Neutrophil (primary cell): Measurements from ENCODE around the gene APOL6.
"Not testable (repeated sequence)": the region's sequence is repeated elsewhere in the genome, so short reads cannot be mapped to it uniquely, and the experiment has no call there.

Experiments
- H3K27ac ChIP-seq: fragments of 200-600 bp; sonication (generic); 2 replicates; pipeline ENCODE4 v1.5.1; 2016; ENCODE audit warnings: mild to moderate bottlenecking, moderate library complexity
- H3K27me3 ChIP-seq: fragments of 200-600 bp; sonication (generic); 2 replicates; pipeline ENCODE4 v1.6.0; 2016; ENCODE audit warnings: mild to moderate bottlenecking
- H3K36me3 ChIP-seq: fragments of 200-600 bp; sonication (generic); 2 replicates; pipeline ENCODE4 v1.5.1; 2017
- H3K4me1 ChIP-seq, 2 experiments: fragments of 200-600 bp in 1 of 2; sonication (generic) in 1 of 2; 1 replicate in 1 of 2; 2 replicates in 1 of 2; pipeline versions ENCODE4 v1.5.1 to v1.6.1; 2013 to 2016; ENCODE audit warnings: low read depth in 1 of 2, low read length in 1 of 2, mild to moderate bottlenecking in 1 of 2, moderate library complexity in 1 of 2; ENCODE audit not compliant: control insufficient read depth in 1 of 2, insufficient read depth in 1 of 2
- H3K4me3 ChIP-seq, 2 experiments: fragments of 200-600 bp in 1 of 2; sonication (generic) in 1 of 2; 1 replicate in 1 of 2; 2 replicates in 1 of 2; pipeline ENCODE4 v1.5.1; 2013 to 2016; ENCODE audit warnings: low read depth in 1 of 2, low read length in 1 of 2, mild to moderate bottlenecking in 1 of 2, moderate library complexity in 1 of 2
- H3K9me3 ChIP-seq: fragments of 200-600 bp; sonication (generic); 2 replicates; pipeline ENCODE4 v1.5.1; 2016
- TF ChIP-seq, protein P1 (sequence below): fragments of 200-600 bp; sonication (generic); IDR thresholded peaks from 2 replicates; pipeline ENCODE4 v1.5.1; 2016; ENCODE audit warnings: antibody characterized with exemption

The APOL6 gene

DNA sequence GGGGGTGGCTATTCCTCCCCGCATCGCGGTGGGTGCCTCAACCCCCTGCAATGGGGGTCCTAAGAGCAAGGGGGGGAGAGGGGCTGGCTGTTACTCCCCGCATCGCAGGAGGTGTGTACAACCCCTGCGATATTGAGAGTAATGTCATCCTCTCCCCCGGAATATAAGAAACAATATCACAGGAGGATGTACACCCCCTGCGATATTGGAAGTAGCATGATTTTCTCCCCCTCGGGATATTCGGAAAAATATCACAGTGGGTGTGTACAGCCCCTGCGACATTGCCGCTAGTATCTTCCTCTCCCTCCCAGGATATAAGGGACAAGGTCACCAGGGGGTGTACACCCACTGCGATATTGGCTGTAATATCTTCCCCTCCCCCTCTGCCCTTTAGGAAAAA, 47.0 kb downstream of the APOL6 start:
- Histone ChIP-seq H3K36me3 (no peaks in the 10 kb centered on the region), H3K4me1 (no peaks in the 10 kb centered on the region), H3K4me3 (no peak overlapping the region), H3K27me3 (no peaks in the 10 kb centered on the region), H3K9me3 (no peaks in the 10 kb centered on the region), H3K27ac (no peak overlapping the region)
- TF ChIP-seq, protein P1, sequence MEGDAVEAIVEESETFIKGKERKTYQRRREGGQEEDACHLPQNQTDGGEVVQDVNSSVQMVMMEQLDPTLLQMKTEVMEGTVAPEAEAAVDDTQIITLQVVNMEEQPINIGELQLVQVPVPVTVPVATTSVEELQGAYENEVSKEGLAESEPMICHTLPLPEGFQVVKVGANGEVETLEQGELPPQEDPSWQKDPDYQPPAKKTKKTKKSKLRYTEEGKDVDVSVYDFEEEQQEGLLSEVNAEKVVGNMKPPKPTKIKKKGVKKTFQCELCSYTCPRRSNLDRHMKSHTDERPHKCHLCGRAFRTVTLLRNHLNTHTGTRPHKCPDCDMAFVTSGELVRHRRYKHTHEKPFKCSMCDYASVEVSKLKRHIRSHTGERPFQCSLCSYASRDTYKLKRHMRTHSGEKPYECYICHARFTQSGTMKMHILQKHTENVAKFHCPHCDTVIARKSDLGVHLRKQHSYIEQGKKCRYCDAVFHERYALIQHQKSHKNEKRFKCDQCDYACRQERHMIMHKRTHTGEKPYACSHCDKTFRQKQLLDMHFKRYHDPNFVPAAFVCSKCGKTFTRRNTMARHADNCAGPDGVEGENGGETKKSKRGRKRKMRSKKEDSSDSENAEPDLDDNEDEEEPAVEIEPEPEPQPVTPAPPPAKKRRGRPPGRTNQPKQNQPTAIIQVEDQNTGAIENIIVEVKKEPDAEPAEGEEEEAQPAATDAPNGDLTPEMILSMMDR, result no peak

DNA sequence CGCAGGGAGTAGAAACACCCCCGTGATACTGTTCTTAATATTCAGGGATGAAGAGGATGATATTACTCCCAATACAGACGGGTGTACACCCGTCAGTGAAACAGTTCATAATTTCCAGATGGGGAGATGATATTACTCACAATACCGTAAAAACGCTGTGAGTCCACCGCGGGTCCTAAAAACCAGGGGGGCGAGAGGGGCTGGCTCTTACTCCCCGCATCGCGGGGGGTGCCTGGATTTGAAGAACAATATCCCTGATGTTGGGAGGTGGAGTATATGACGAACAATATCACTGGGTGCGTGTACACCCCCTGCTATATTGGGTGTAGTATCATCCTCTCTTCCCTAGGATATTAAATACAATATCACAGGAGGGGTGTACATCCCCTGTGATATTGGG, 48.9 kb downstream of the APOL6 start:
- no peaks in the 10 kb centered on the region for H3K27me3 ChIP-seq
- H3K4me3 ChIP-seq, result no peak overlapping the region
- TF ChIP-seq, protein P1, result no peak
- no peak overlapping the region for H3K27ac ChIP-seq
- no peaks in the 10 kb centered on the region for H3K36me3 ChIP-seq
- H3K4me1 ChIP-seq, result no peaks in the 10 kb centered on the region
- no peaks in the 10 kb centered on the region for H3K9me3 ChIP-seq

DNA sequence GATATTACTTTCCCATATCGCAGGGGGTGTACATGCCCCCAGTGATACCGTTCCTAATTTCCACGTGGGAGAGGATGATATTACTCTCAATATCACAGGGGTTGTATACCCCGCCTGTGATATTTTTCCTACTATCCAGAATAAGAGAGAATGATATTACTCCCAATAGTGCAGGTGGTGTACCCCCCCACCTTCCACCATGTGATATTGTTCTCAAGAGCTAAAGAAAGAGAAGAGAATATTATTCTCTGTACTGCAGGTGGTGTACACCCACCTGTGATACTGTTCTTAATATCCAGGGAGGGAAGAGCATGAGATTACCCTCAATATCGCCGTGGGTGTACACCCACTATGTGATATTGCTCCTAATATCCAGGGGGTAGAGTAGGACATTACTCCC, 51.6 kb downstream of the APOL6 start:
- not testable (repeated sequence) for H3K4me3 ChIP-seq, H3K27me3 ChIP-seq, H3K27ac ChIP-seq, H3K36me3 ChIP-seq, H3K4me1 ChIP-seq, H3K9me3 ChIP-seq

DNA sequence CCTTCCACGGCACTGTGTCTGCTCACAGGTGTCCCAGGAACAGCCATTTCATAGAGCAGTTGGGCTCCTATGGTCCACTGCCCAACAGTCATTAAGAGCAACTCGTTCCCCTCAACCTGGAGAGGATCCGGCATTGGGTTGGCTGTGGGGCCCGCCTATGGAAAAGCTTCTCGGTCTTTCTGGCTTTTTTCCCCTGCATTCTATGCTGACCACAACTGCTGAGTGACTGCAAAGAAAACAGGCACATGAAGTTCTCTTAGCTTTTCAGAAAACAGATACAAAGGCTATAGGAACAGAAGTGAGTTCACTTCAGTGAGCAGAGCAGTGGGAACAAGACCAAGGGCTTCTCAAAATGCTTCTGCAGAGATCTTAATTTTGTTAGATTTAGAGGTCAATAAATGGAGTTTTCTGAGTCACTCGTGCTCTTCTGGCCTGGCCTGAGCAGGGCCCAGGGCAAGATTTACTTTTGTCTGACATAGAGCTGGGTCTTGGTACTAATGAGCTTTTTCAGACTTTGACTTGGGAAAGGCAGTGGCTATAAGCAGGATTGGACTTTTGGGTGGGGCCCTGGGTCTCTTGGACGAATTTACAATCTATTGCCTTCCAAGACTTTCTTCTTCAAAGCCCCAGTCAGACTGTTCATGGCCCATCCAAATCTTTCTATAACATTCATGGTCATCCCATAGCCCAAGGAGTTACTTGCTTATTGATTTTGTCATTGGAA, 55.8 kb downstream of the APOL6 start:
- Histone ChIP-seq H3K27ac (no peak overlapping the region), H3K27me3 (no peaks in the 10 kb centered on the region), H3K4me3 (no peak overlapping the region), H3K36me3 (no peaks in the 10 kb centered on the region), H3K9me3 (no peaks in the 10 kb centered on the region), H3K4me1 (no peaks in the 10 kb centered on the region)
- TF ChIP-seq, protein P1, result no peak

DNA sequence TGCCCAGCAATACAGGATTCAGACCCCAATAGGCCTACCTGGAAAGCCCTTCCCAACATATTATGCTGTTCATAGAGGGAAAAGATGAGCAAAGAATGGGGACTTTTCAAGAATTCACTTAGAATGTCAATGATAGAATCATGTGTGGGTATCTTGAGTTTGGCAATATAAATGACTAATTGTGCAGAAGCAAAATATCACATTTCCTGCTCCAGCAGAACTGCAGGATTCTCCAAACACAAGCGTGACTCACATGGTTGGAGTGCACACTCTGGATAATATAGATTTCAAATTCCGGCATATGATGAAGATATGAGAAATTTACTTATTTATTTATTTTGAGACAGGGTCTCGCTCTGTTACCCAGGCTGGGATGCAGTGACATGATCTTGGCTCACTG, 56.9 kb downstream of the APOL6 start:
- H3K4me1 ChIP-seq, result no peaks in the 10 kb centered on the region
- H3K4me3 ChIP-seq, result no peak overlapping the region
- no peak overlapping the region for H3K27ac ChIP-seq
- TF ChIP-seq, protein P1, result no peak
- H3K9me3 ChIP-seq, result no peaks in the 10 kb centered on the region
- no peaks in the 10 kb centered on the region for H3K27me3 ChIP-seq
- H3K36me3 ChIP-seq, result no peaks in the 10 kb centered on the region

DNA sequence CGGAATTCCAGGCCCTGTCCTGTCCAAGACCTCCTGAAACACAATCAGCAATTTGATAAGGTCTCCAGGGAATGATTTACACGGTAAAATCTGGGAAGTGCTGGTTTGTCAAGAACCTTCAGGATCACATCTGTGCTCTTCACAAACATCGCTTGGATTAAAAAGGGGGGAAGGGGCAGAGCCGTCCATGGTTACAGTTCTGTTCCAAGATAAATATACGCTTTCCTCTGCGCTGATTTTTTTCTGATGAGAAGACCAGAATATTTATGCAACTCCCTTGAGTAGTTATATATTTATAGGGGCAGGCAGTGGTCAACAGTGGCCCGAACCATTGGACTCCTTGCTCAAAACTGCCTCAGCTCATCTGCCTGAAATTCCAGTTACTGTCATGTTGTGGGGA, 60.2 kb downstream of the APOL6 start:
- no peaks in the 10 kb centered on the region for H3K27me3 ChIP-seq
- no peak overlapping the region for H3K27ac ChIP-seq

More for the DNA sequence above, 60.2 kb downstream of the APOL6 start:
- TF ChIP-seq, protein P1, result no peak
- Histone ChIP-seq H3K36me3 (no peaks in the 10 kb centered on the region), H3K4me3 (no peak overlapping the region), H3K9me3 (no peaks in the 10 kb centered on the region), H3K4me1 (no peaks in the 10 kb centered on the region)
